ENCODE measurements around the gene MON1B. TPM values are rescaled to one million over a fixed set of nuclear protein-coding genes. Genes with fewer than 3 reads are reported as not detected.

Gene MON1B
- total and polyA plus RNA-seq, 2 donors (not counting 3 experiments of a cell fraction or from before 2014, with no cell fraction given) = 35.8 to 57.0 TPM

DNA sequence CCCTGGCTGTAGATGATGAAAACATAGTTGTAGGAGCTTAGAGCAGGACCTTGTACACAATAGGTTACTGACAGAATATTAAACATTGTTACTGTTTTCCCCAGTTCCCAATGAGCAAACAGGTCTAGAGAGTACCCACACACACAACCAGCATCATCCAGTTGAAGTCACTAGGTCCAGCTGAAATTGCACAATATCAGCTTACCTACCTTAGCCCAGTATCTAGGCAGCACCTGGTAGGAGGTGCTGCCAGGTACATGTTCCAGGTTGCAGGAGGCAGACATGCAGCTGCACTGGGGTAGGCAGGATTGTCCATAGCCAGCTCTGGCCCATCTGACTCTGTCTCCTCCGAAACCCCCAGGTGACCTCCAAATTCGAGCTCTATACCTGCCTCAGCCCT is 6.8 kb downstream of the MON1B start:
- Histone ChIP-seq H3K4me1 (ENCODE audit: control insufficient read depth, extremely low read depth, insufficient read depth, low read length) (no peaks in the 10 kb centered on the region), H3K9me3 (replicated peaks; ENCODE audit: control insufficient read depth, insufficient read depth, low read length) (no peaks in the 10 kb centered on the region), H3K27ac (ENCODE audit: insufficient read depth, low read depth, low read length) (no peak overlapping the region), H3K36me3 (ENCODE audit: control insufficient read depth in 2 of 2, extremely low read depth in 1 of 2, insufficient read depth in 2 of 2, low read length in 2 of 2) (peaks cover 3 to 31% of the 10 kb centered on the region in 2 experiments), H3K79me2 (ENCODE audit: control insufficient read depth, insufficient read depth, low read length) (peaks cover 8% of the 10 kb centered on the region), H4K20me1 (replicated peaks; ENCODE audit: control insufficient read depth, extremely low read depth, insufficient read depth, low read length) (no peaks in the 10 kb centered on the region), H2AFZ (ENCODE audit: low read depth, low read length) (no peak overlapping the region), H3K27me3 (ENCODE audit: control insufficient read depth in 2 of 2, insufficient read depth in 2 of 2, low read length in 2 of 2) (no peaks in the 10 kb centered on the region), H3K4me3 (replicated peaks in 1 of 3; ENCODE audit: insufficient read depth in 1 of 3, low read depth in 1 of 3, low read length in 3 of 3) (no peak overlapping the region), H3K4me2 (ENCODE audit: insufficient read depth, low read length) (no peak overlapping the region), H3K9me1 (replicated peaks; ENCODE audit: control insufficient read depth, extremely low read depth, insufficient read depth, low read length) (no peaks in the 10 kb centered on the region), H3K9ac (replicated peaks; ENCODE audit: extremely low read depth, insufficient read depth, low read length) (no peak overlapping the region)
- POLR2A ChIA-PET = no interaction called here
- TF ChIP-seq POLR2A (IDR thresholded peaks at IDR 0.05; ENCODE audit: low read depth, low read length) (no peak), JUN (IDR thresholded peaks at IDR 0.05; ENCODE audit: borderline replicate concordance, insufficient read depth, insufficient read length, low read depth) (no peak), GATA2 (IDR thresholded peaks at IDR 0.05; ENCODE audit: insufficient read depth, insufficient read length, low read depth, low read length) (no peak), FOS (IDR thresholded peaks at IDR 0.05; ENCODE audit: borderline replicate concordance, insufficient read depth, low read length) (no peak), EZH2 (IDR thresholded peaks at IDR 0.05; ENCODE audit: borderline replicate concordance, low read depth, low read length, severe bottlenecking) (no peak), MYC (IDR thresholded peaks at IDR 0.05; ENCODE audit: low read depth, low read length) (no peak), POLR2AphosphoS5 (IDR thresholded peaks at IDR 0.05; ENCODE audit: insufficient read depth, low read depth, low read length) (no peak)
- TF ChIP-seq, protein P1, sequence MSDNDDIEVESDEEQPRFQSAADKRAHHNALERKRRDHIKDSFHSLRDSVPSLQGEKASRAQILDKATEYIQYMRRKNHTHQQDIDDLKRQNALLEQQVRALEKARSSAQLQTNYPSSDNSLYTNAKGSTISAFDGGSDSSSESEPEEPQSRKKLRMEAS (IDR thresholded peaks at IDR 0.05; ENCODE audit: insufficient read depth, insufficient read length) = no peak
- TF ChIP-seq, protein P2, sequence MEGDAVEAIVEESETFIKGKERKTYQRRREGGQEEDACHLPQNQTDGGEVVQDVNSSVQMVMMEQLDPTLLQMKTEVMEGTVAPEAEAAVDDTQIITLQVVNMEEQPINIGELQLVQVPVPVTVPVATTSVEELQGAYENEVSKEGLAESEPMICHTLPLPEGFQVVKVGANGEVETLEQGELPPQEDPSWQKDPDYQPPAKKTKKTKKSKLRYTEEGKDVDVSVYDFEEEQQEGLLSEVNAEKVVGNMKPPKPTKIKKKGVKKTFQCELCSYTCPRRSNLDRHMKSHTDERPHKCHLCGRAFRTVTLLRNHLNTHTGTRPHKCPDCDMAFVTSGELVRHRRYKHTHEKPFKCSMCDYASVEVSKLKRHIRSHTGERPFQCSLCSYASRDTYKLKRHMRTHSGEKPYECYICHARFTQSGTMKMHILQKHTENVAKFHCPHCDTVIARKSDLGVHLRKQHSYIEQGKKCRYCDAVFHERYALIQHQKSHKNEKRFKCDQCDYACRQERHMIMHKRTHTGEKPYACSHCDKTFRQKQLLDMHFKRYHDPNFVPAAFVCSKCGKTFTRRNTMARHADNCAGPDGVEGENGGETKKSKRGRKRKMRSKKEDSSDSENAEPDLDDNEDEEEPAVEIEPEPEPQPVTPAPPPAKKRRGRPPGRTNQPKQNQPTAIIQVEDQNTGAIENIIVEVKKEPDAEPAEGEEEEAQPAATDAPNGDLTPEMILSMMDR (IDR thresholded peaks at IDR 0.05; ENCODE audit: extremely low read depth in 1 of 2, insufficient read depth in 1 of 2, low read depth in 1 of 2, low read length in 2 of 2) = no peak
- DNase-seq (ENCODE audit: low read depth, low spot score) (no peak), FAIRE-seq (no peak)
- no TSS peak for BruUV-seq (replicated peaks)
- dilution Hi-C loops (cut with MboI; ENCODE audit: extremely low pct_ligation_motif_present, low sequenced_read_pairs) = no loop called here
- intact Hi-C loops (cut with micrococcal nuclease) = no loop called here
- CTCF ChIA-PET = no interaction called here
